ENCODE results near the gene WDFY2.

- TF ChIP-seq CTCF (IDR thresholded peaks at IDR 0.05; ENCODE audit: low read depth, low read length, missing input control) (no peak), MAX (IDR thresholded peaks at IDR 0.05) (no peak), NR2F2 (IDR thresholded peaks at IDR 0.05) (no peak), RAD21 (IDR thresholded peaks at IDR 0.05) (no peak), JUND (IDR thresholded peaks at IDR 0.05) (no peak), REST (IDR thresholded peaks at IDR 0.05) (no peak), RXRA (IDR thresholded peaks at IDR 0.05) (peak; percentile 27 to 36), HNF4G (IDR thresholded peaks at IDR 0.05) (no peak), YY1 (IDR thresholded peaks at IDR 0.05) (no peak), FOXA1 (IDR thresholded peaks at IDR 0.05) (no peak), TAF1 (conservative IDR thresholded peaks at IDR 0.05) (no peak), EGR1 (IDR thresholded peaks at IDR 0.05; ENCODE audit: low read depth in 2 of 2) (no peak), ZBTB33 (IDR thresholded peaks at IDR 0.05) (no peak)
Measured at GRCh38 chr13:51581148-51581820, 3.0 kb upstream of the WDFY2 start.
